ENCODE measurements around the gene SETD2.
"Not testable (repeated sequence)": the region's sequence is repeated elsewhere in the genome, so short reads cannot be mapped to it uniquely, and the experiment has no call there.

Gene SETD2

GRCh38 chr3:47028146-47028545 is 135.8 kb downstream of the SETD2 start:
- Histone ChIP-seq H3K4me1 (ENCODE audit: control insufficient read depth in 5 of 5, insufficient read depth in 5 of 5, low read length in 5 of 5) (peaks cover 0 to 3% (median 2%) of the 10 kb centered on the region in 5 donors), H3K27me3 (ENCODE audit: control insufficient read depth in 5 of 5, insufficient read depth in 4 of 5, low read length in 5 of 5) (no peaks in the 10 kb centered on the region), H3K9me3 (ENCODE audit: control insufficient read depth in 5 of 5, low read length in 5 of 5) (no peaks in the 10 kb centered on the region), H3K9ac (ENCODE audit: low read length in 5 of 5) (no peak overlapping the region), H3K4me3 (ENCODE audit: low read depth in 1 of 5, low read length in 5 of 5) (no peak overlapping the region), H3K36me3 (ENCODE audit: control insufficient read depth in 5 of 5, insufficient read depth in 5 of 5, low read length in 5 of 5) (peaks cover 3 to 21% (median 15%) of the 10 kb centered on the region in 5 donors), H3K27ac (ENCODE audit: low read depth, low read length) (no peak overlapping the region)

- H3K27ac ChIP-seq (ENCODE audit: low read depth, low read length); H3K9me3 ChIP-seq (ENCODE audit: control insufficient read depth in 5 of 5, low read length in 5 of 5); H3K4me3 ChIP-seq (ENCODE audit: low read depth in 1 of 5, low read length in 5 of 5); H3K9ac ChIP-seq (ENCODE audit: low read length in 5 of 5); H3K27me3 ChIP-seq (ENCODE audit: control insufficient read depth in 5 of 5, insufficient read depth in 4 of 5, low read length in 5 of 5): not testable (repeated sequence)
- Histone ChIP-seq H3K4me1 (ENCODE audit: control insufficient read depth in 5 of 5, insufficient read depth in 5 of 5, low read length in 5 of 5) (peaks cover 0 to 12% (median 11%) of the 10 kb centered on the region in 5 donors), H3K36me3 (ENCODE audit: control insufficient read depth in 5 of 5, insufficient read depth in 5 of 5, low read length in 5 of 5) (peaks cover 2 to 17% (median 12%) of the 10 kb centered on the region in 5 donors)
Measured at GRCh38 chr3:47026432-47026831, 137.5 kb downstream of the SETD2 start.

DNA sequence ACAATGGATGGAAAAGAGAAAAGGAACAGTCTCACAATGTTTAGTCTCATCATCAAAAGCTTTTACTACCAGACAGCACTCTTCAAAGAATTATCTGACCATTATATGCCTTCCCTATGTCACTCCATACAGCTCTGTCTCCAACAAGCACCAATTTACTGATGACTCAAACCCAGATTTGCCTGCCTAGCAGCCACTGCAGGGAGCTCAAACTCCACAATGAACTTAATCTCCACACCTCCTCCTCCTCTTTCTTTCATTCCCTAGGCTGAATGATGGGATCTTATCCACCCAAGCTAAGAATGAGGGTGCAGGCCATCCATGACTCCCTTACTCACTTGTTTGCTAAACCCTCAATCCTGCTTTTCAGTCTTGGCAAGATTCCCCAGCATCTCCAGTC is 139.0 kb downstream of the SETD2 start:
- Histone ChIP-seq H3K9ac (ENCODE audit: low read length in 5 of 5) (no peak overlapping the region), H3K27ac (ENCODE audit: low read depth, low read length) (no peak overlapping the region), H3K36me3 (ENCODE audit: control insufficient read depth in 5 of 5, insufficient read depth in 5 of 5, low read length in 5 of 5) (peaks cover 3 to 18% (median 5%) of the 10 kb centered on the region in 5 donors), H3K4me1 (ENCODE audit: control insufficient read depth in 5 of 5, insufficient read depth in 5 of 5, low read length in 5 of 5) (peaks cover 0 to 12% (median 11%) of the 10 kb centered on the region in 5 donors), H3K4me3 (ENCODE audit: low read depth in 1 of 5, low read length in 5 of 5) (no peak overlapping the region), H3K27me3 (ENCODE audit: control insufficient read depth in 5 of 5, insufficient read depth in 4 of 5, low read length in 5 of 5) (no peaks in the 10 kb centered on the region), H3K9me3 (ENCODE audit: control insufficient read depth in 5 of 5, low read length in 5 of 5) (no peaks in the 10 kb centered on the region)

- Histone ChIP-seq H3K27ac (ENCODE audit: low read depth, low read length) (no peak overlapping the region), H3K4me1 (ENCODE audit: control insufficient read depth in 5 of 5, insufficient read depth in 5 of 5, low read length in 5 of 5) (peaks cover 0 to 12% (median 11%) of the 10 kb centered on the region in 5 donors), H3K9ac (ENCODE audit: low read length in 5 of 5) (no peak overlapping the region), H3K9me3 (ENCODE audit: control insufficient read depth in 5 of 5, low read length in 5 of 5) (no peaks in the 10 kb centered on the region), H3K27me3 (ENCODE audit: control insufficient read depth in 5 of 5, insufficient read depth in 4 of 5, low read length in 5 of 5) (no peaks in the 10 kb centered on the region), H3K4me3 (ENCODE audit: low read depth in 1 of 5, low read length in 5 of 5) (no peak overlapping the region), H3K36me3 (ENCODE audit: control insufficient read depth in 5 of 5, insufficient read depth in 5 of 5, low read length in 5 of 5) (peaks cover 19 to 32% (median 21%) of the 10 kb centered on the region in 5 donors)
Measured at GRCh38 chr3:47022641-47023071, 141.3 kb downstream of the SETD2 start.

- H3K4me3 ChIP-seq (ENCODE audit: low read depth in 1 of 5, low read length in 5 of 5): no peak overlapping the region
- no peak overlapping the region for H3K9ac ChIP-seq (ENCODE audit: low read length in 5 of 5)
- H3K36me3 ChIP-seq (ENCODE audit: control insufficient read depth in 5 of 5, insufficient read depth in 5 of 5, low read length in 5 of 5): peaks cover 25 to 49% (median 39%) of the 10 kb centered on the region in 5 donors
- no peak overlapping the region for H3K27ac ChIP-seq (ENCODE audit: low read depth, low read length)
- peaks cover 0 to 12% (median 11%) of the 10 kb centered on the region in 5 donors for H3K4me1 ChIP-seq (ENCODE audit: control insufficient read depth in 5 of 5, insufficient read depth in 5 of 5, low read length in 5 of 5)
- no peaks in the 10 kb centered on the region for H3K27me3 ChIP-seq (ENCODE audit: control insufficient read depth in 5 of 5, insufficient read depth in 4 of 5, low read length in 5 of 5)
- H3K9me3 ChIP-seq (ENCODE audit: control insufficient read depth in 5 of 5, low read length in 5 of 5): no peaks in the 10 kb centered on the region
Measured at GRCh38 chr3:47020311-47020710, 143.6 kb downstream of the SETD2 start.

GRCh38 chr3:47019201-47019600 is 144.7 kb downstream of the SETD2 start:
- Histone ChIP-seq H3K27ac (ENCODE audit: low read depth, low read length) (no peak overlapping the region), H3K4me3 (ENCODE audit: low read depth in 1 of 5, low read length in 5 of 5) (no peak overlapping the region), H3K9ac (ENCODE audit: low read length in 5 of 5) (no peak overlapping the region), H3K9me3 (ENCODE audit: control insufficient read depth in 5 of 5, low read length in 5 of 5) (no peaks in the 10 kb centered on the region), H3K36me3 (ENCODE audit: control insufficient read depth in 5 of 5, insufficient read depth in 5 of 5, low read length in 5 of 5) (peaks cover 25 to 55% (median 42%) of the 10 kb centered on the region in 5 donors), H3K4me1 (ENCODE audit: control insufficient read depth in 5 of 5, insufficient read depth in 5 of 5, low read length in 5 of 5) (peaks cover 0 to 10% (median 9%) of the 10 kb centered on the region in 5 donors), H3K27me3 (ENCODE audit: control insufficient read depth in 5 of 5, insufficient read depth in 4 of 5, low read length in 5 of 5) (no peaks in the 10 kb centered on the region)

- Histone ChIP-seq H3K27ac (ENCODE audit: low read depth, low read length) (no peak overlapping the region), H3K27me3 (ENCODE audit: control insufficient read depth in 5 of 5, insufficient read depth in 4 of 5, low read length in 5 of 5) (no peaks in the 10 kb centered on the region), H3K4me1 (ENCODE audit: control insufficient read depth in 5 of 5, insufficient read depth in 5 of 5, low read length in 5 of 5) (peaks cover 0 to 10% (median 9%) of the 10 kb centered on the region in 5 donors), H3K9ac (ENCODE audit: low read length in 5 of 5) (no peak overlapping the region), H3K9me3 (ENCODE audit: control insufficient read depth in 5 of 5, low read length in 5 of 5) (no peaks in the 10 kb centered on the region), H3K4me3 (ENCODE audit: low read depth in 1 of 5, low read length in 5 of 5) (no peak overlapping the region), H3K36me3 (ENCODE audit: control insufficient read depth in 5 of 5, insufficient read depth in 5 of 5, low read length in 5 of 5) (peaks cover 23 to 62% (median 46%) of the 10 kb centered on the region in 5 donors)
Measured at GRCh38 chr3:47018269-47018611, 145.7 kb downstream of the SETD2 start.

GRCh38 chr3:47017504-47018268 is 146.2 kb downstream of the SETD2 start:
- Histone ChIP-seq H3K4me3 (ENCODE audit: low read depth in 1 of 5, low read length in 5 of 5) (no peak overlapping the region), H3K4me1 (ENCODE audit: control insufficient read depth in 5 of 5, insufficient read depth in 5 of 5, low read length in 5 of 5) (peaks cover 0 to 7% (median 6%) of the 10 kb centered on the region in 5 donors), H3K36me3 (ENCODE audit: control insufficient read depth in 5 of 5, insufficient read depth in 5 of 5, low read length in 5 of 5) (peaks cover 23 to 68% (median 50%) of the 10 kb centered on the region in 5 donors), H3K27ac (ENCODE audit: low read depth, low read length) (no peak overlapping the region), H3K9ac (ENCODE audit: low read length in 5 of 5) (no peak overlapping the region), H3K27me3 (ENCODE audit: control insufficient read depth in 5 of 5, insufficient read depth in 4 of 5, low read length in 5 of 5) (no peaks in the 10 kb centered on the region), H3K9me3 (ENCODE audit: control insufficient read depth in 5 of 5, low read length in 5 of 5) (no peaks in the 10 kb centered on the region)

GRCh38 chr3:47016934-47017435 is 146.9 kb downstream of the SETD2 start:
- Histone ChIP-seq H3K27ac (ENCODE audit: low read depth, low read length) (no peak overlapping the region), H3K36me3 (ENCODE audit: control insufficient read depth in 5 of 5, insufficient read depth in 5 of 5, low read length in 5 of 5) (peaks cover 23 to 72% (median 52%) of the 10 kb centered on the region in 5 donors), H3K4me3 (ENCODE audit: low read depth in 1 of 5, low read length in 5 of 5) (no peak overlapping the region), H3K9ac (ENCODE audit: low read length in 5 of 5) (no peak overlapping the region), H3K4me1 (ENCODE audit: control insufficient read depth in 5 of 5, insufficient read depth in 5 of 5, low read length in 5 of 5) (peaks cover 0 to under 1% (median 0%) of the 10 kb centered on the region in 5 donors), H3K9me3 (ENCODE audit: control insufficient read depth in 5 of 5, low read length in 5 of 5) (no peaks in the 10 kb centered on the region), H3K27me3 (ENCODE audit: control insufficient read depth in 5 of 5, insufficient read depth in 4 of 5, low read length in 5 of 5) (no peaks in the 10 kb centered on the region)

DNA sequence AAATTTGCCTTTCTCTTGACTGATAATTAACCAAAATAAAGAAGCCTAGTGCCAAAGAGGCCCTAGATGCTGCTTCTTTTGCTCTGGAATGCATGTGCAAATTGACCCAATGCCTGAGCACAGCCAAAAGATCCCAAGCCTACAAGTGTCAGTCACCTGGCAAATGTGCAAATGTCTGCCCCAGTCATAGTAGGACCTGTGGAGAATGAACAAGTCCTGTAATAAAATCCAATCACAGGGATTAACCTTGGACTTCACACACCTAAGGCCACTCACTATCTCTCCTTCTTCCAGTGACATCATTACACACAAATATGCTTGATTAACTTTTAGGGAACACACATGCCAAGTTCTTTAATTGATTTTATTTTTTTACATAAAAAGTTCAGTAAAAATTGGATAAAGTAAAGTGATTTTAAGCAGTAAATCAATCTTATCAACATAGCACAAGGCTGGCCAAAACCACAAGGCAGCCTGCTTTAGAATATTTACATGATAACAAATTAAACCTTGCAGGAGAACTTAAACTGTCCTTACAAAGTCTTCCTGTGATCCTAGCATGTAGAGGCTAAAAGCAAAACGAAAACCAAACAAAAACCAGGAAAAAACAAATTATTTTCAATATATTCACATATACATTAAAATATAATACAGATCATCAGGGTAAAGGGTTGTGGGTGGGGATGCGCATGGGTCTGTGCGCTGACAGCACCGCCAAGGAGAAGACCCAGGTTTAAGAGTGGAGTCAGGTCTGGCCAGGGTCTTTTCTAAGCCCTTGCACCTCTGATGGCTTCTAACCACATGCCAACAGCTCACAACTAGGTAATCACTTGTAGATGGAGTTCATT is 147.6 kb downstream of the SETD2 start:
- no peak overlapping the region for H3K4me3 ChIP-seq (ENCODE audit: low read depth in 1 of 5, low read length in 5 of 5)
- peaks cover 23 to 72% (median 52%) of the 10 kb centered on the region in 5 donors for H3K36me3 ChIP-seq (ENCODE audit: control insufficient read depth in 5 of 5, insufficient read depth in 5 of 5, low read length in 5 of 5)
- no peaks in the 10 kb centered on the region for H3K9me3 ChIP-seq (ENCODE audit: control insufficient read depth in 5 of 5, low read length in 5 of 5)
- no peak overlapping the region for H3K27ac ChIP-seq (ENCODE audit: low read depth, low read length)
- H3K9ac ChIP-seq (ENCODE audit: low read length in 5 of 5): no peak overlapping the region
- H3K4me1 ChIP-seq (ENCODE audit: control insufficient read depth in 5 of 5, insufficient read depth in 5 of 5, low read length in 5 of 5): no peaks in the 10 kb centered on the region
- no peaks in the 10 kb centered on the region for H3K27me3 ChIP-seq (ENCODE audit: control insufficient read depth in 5 of 5, insufficient read depth in 4 of 5, low read length in 5 of 5)

All from subcutaneous abdominal adipose tissue (tissue), 5 donors.